GM23338 (cell line): ENCODE measurements around the gene SSB. TPM values are rescaled to one million over a fixed set of nuclear protein-coding genes. Genes with fewer than 3 reads are reported as not detected.

Experiments used
- ATAC-seq: fragments of 200-7000 bp; cut with Tn5 transposase; 3 replicates; pipeline ENCODE4 v1.9.1; 2020
- DNase-seq: peaks from one replicate; pipeline ENCODE4 v3.0.0-alpha.2; 2015; ENCODE audit warnings: low spot score
- H2AFZ ChIP-seq: fragments of 200-600 bp; sonication (generic); 2 replicates; pipeline ENCODE4 v1.8.0; 2016; ENCODE audit warnings: antibody characterized with exemption, mild to moderate bottlenecking, moderate library complexity
- H3F3A ChIP-seq: fragments of 200-600 bp; sonication (generic); replicated peaks from 2 replicates; pipeline ENCODE4 v1.8.0; 2017; ENCODE audit warnings: antibody characterized with exemption, mixed run types, low read depth
- H3K27ac ChIP-seq: fragments of 200-600 bp; sonication (generic); 2 replicates; pipeline ENCODE4 v1.6.1; 2016; ENCODE audit warnings: low read depth
- H3K27me3 ChIP-seq: fragments of 200-600 bp; sonication (generic); 2 replicates; pipeline ENCODE4 v1.8.0; 2016; ENCODE audit warnings: mild to moderate bottlenecking, mixed run types, moderate library complexity; ENCODE audit not compliant: insufficient read depth
- H3K36me3 ChIP-seq: fragments of 200-600 bp; sonication (generic); 2 replicates; pipeline ENCODE4 v1.8.0; 2016; ENCODE audit warnings: mild to moderate bottlenecking; ENCODE audit not compliant: insufficient read depth
- H3K4me1 ChIP-seq: fragments of 200-600 bp; sonication (generic); 2 replicates; pipeline ENCODE4 v1.8.0; 2016; ENCODE audit warnings: mild to moderate bottlenecking, moderate library complexity; ENCODE audit not compliant: insufficient read depth
- H3K4me2 ChIP-seq: fragments of 200-600 bp; sonication (generic); 2 replicates; pipeline ENCODE4 v1.7.1; 2017; ENCODE audit warnings: mixed run types
- H3K4me3 ChIP-seq: fragments of 200-600 bp; sonication (generic); 2 replicates; pipeline ENCODE4 v1.6.1; 2016; ENCODE audit warnings: mixed run types
- H3K79me2 ChIP-seq: fragments of 200-600 bp; sonication (generic); replicated peaks from 2 replicates; pipeline ENCODE4 v1.8.0; 2017; ENCODE audit warnings: mild to moderate bottlenecking; ENCODE audit not compliant: insufficient read depth
- H3K9me2 ChIP-seq: fragments of 200-600 bp; sonication (generic); 2 replicates; pipeline ENCODE4 v1.8.0; 2017; ENCODE audit not compliant: insufficient read depth
- H4K20me1 ChIP-seq: fragments of 200-600 bp; sonication (generic); replicated peaks from 2 replicates; pipeline ENCODE4 v1.8.0; 2017; ENCODE audit warnings: mild to moderate bottlenecking; ENCODE audit not compliant: insufficient read depth
- H3K27ac Mint-ChIP-seq: 2 replicates; pipeline ENCODE4 v1.8.0; 2020; ENCODE audit warnings: inconsistent platforms, mild to moderate bottlenecking, moderate library complexity, mixed read lengths
- H3K27me3 Mint-ChIP-seq: 3 replicates; pipeline ENCODE4 v1.8.0; 2022; ENCODE audit warnings: low read depth, mild to moderate bottlenecking, moderate library complexity, mixed read lengths, inconsistent platforms; ENCODE audit not compliant: insufficient read depth, poor library complexity
- H3K36me3 Mint-ChIP-seq: 3 replicates; pipeline ENCODE4 v1.8.0; 2021; ENCODE audit warnings: low read depth, mild to moderate bottlenecking, inconsistent platforms, moderate library complexity, mixed read lengths
- H3K4me1 Mint-ChIP-seq: 3 replicates; pipeline ENCODE4 v1.8.0; 2020; ENCODE audit warnings: mild to moderate bottlenecking, inconsistent platforms, mixed read lengths
- H3K4me3 Mint-ChIP-seq: 3 replicates; pipeline ENCODE4 v1.8.0; 2021; ENCODE audit warnings: moderate library complexity, mild to moderate bottlenecking, inconsistent platforms, mixed read lengths
- H3K9me3 Mint-ChIP-seq: 3 replicates; pipeline ENCODE4 v1.8.0; 2020; ENCODE audit warnings: moderate library complexity, mild to moderate bottlenecking, inconsistent platforms, mixed read lengths
- CREB1 ChIP-seq: fragments of 250-450 bp; sonication (Bioruptor Pico); IDR thresholded peaks from 2 replicates; pipeline ENCODE4 v1.5.0; 2020; ENCODE audit warnings: low read depth, mild to moderate bottlenecking, moderate library complexity
- CTCF ChIP-seq, 2 experiments: fragments of 200-600 bp in 1 of 2; sonication (generic) in 1 of 2; conservative IDR thresholded peaks; 2 replicates each; pipeline versions ENCODE4 v1.5.1 to v1.6.1; 2016 to 2017; ENCODE audit warnings: antibody characterized with exemption in 2 of 2, low read depth in 2 of 2, mild to moderate bottlenecking in 2 of 2, moderate library complexity in 1 of 2
- ETS1 ChIP-seq: IDR thresholded peaks from 2 replicates; pipeline ENCODE4 v1.6.1; 2016; ENCODE audit warnings: antibody characterized with exemption
- EZH2 ChIP-seq: fragments of 200-600 bp; sonication (generic); IDR thresholded peaks from one replicate; pipeline ENCODE4 v1.8.0; 2017; ENCODE audit warnings: antibody characterized with exemption, mild to moderate bottlenecking, low read depth; ENCODE audit not compliant: unreplicated experiment
- STAT1 ChIP-seq: IDR thresholded peaks from one replicate; pipeline ENCODE4 v1.6.1; 2016; ENCODE audit warnings: antibody characterized with exemption; ENCODE audit not compliant: unreplicated experiment
- polyA plus RNA-seq: library from polyadenylated mRNA; unstranded; fragments of >200 nt; fragmentation: Nextera tagmentation; extraction: Ambion mirVana; gene quantifications from 2 replicates; pipeline ENCODE4 v1.2.1, GENCODE V29; 2016
- total RNA-seq: library from RNA; depleted of rRNA; stranded (reverse); fragments of >200 nt; shearing (Covaris generic); gene quantifications from 2 replicates; pipeline ENCODE4 v1.2.3, GENCODE V29; 2014
- TF ChIP-seq, protein P1 (sequence below): IDR thresholded peaks from one replicate; pipeline ENCODE4 v1.6.1; 2018; ENCODE audit warnings: antibody characterized with exemption; ENCODE audit not compliant: unreplicated experiment

The SSB gene
- total and polyA plus RNA-seq, 2 experiments from 2014 or later, result 246 to 1,104 TPM

- H3K36me3 Mint-ChIP-seq, result peaks cover 3% of the 10 kb centered on the region; the same call in 1 of the 3 replicates
- no peak overlapping the region for H3K27ac Mint-ChIP-seq
- H2AFZ ChIP-seq, result no peak overlapping the region
- H3F3A ChIP-seq, result 0 out of 2 replicates have a peak, but pooled peaks cover 3% of the 10 kb centered on the region
- no peaks in the 10 kb centered on the region for H3K9me2 ChIP-seq
- H3K27me3 Mint-ChIP-seq, result peaks cover 7% of the 10 kb centered on the region
- TF ChIP-seq CTCF (conservative IDR thresholded peaks at IDR 0.05; ENCODE audit: low read depth in 2 of 2) (peak; percentile 82 to 84), CREB1 (CRISPR knock-in tag) (no peak)
- H3K79me2 ChIP-seq, result no peaks in the 10 kb centered on the region
- peaks cover 4% of the 10 kb centered on the region; the same call in 2 of the 3 replicates for H3K4me1 Mint-ChIP-seq
- no peaks in the 10 kb centered on the region for H4K20me1 ChIP-seq
- H3K27me3 ChIP-seq, result no peaks in the 10 kb centered on the region
- no peaks in the 10 kb centered on the region for H3K9me3 Mint-ChIP-seq
- H3K4me3 Mint-ChIP-seq, result no peak overlapping the region
- no peaks in the 10 kb centered on the region for H3K36me3 ChIP-seq
- H3K4me3 ChIP-seq, result no peak overlapping the region
- peaks cover 3% of the 10 kb centered on the region; the same call in 1 of the 2 replicates for H3K4me1 ChIP-seq
- no peak overlapping the region for H3K27ac ChIP-seq
- ATAC-seq (peak; percentile 59), DNase-seq (peak; percentile 87)
- no peak overlapping the region for H3K4me2 ChIP-seq
Measured at GRCh38 chr2:169767243-169767888, 31.3 kb upstream of the SSB start.

- Histone ChIP-seq H3F3A (0 out of 2 replicates have a peak, but pooled peaks cover 3% of the 10 kb centered on the region), H4K20me1 (no peaks in the 10 kb centered on the region), H3K27me3 (no peaks in the 10 kb centered on the region), H3K27ac (no peak overlapping the region), H3K4me2 (no peak overlapping the region), H3K4me3 (no peak overlapping the region), H2AFZ (no peak overlapping the region), H3K9me2 (no peaks in the 10 kb centered on the region), H3K36me3 (no peaks in the 10 kb centered on the region), H3K79me2 (no peaks in the 10 kb centered on the region), H3K4me1 (peaks cover 3% of the 10 kb centered on the region; the same call in 1 of the 2 replicates)
- no peak overlapping the region; the same call in 2 of the 3 replicates for H3K4me3 Mint-ChIP-seq
- peaks cover 7% of the 10 kb centered on the region for H3K27me3 Mint-ChIP-seq
- H3K27ac Mint-ChIP-seq, result no peak overlapping the region
- H3K9me3 Mint-ChIP-seq, result no peaks in the 10 kb centered on the region
- H3K36me3 Mint-ChIP-seq, result no peaks in the 10 kb centered on the region
- peak; percentile 21 for DNase-seq
- TF ChIP-seq ETS1 (no peak), STAT1 (no peak), EZH2 (no peak)
- TF ChIP-seq, protein P1, sequence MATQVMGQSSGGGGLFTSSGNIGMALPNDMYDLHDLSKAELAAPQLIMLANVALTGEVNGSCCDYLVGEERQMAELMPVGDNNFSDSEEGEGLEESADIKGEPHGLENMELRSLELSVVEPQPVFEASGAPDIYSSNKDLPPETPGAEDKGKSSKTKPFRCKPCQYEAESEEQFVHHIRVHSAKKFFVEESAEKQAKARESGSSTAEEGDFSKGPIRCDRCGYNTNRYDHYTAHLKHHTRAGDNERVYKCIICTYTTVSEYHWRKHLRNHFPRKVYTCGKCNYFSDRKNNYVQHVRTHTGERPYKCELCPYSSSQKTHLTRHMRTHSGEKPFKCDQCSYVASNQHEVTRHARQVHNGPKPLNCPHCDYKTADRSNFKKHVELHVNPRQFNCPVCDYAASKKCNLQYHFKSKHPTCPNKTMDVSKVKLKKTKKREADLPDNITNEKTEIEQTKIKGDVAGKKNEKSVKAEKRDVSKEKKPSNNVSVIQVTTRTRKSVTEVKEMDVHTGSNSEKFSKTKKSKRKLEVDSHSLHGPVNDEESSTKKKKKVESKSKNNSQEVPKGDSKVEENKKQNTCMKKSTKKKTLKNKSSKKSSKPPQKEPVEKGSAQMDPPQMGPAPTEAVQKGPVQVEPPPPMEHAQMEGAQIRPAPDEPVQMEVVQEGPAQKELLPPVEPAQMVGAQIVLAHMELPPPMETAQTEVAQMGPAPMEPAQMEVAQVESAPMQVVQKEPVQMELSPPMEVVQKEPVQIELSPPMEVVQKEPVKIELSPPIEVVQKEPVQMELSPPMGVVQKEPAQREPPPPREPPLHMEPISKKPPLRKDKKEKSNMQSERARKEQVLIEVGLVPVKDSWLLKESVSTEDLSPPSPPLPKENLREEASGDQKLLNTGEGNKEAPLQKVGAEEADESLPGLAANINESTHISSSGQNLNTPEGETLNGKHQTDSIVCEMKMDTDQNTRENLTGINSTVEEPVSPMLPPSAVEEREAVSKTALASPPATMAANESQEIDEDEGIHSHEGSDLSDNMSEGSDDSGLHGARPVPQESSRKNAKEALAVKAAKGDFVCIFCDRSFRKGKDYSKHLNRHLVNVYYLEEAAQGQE, result no peak
- peak; percentile 69 for ATAC-seq
- H3K4me1 Mint-ChIP-seq, result peaks cover 4% of the 10 kb centered on the region; the same call in 2 of the 3 replicates
Measured at GRCh38 chr2:169768262-169768995, 30.2 kb upstream of the SSB start.
